GM21825 (cell line): ENCODE data around the gene DNAL4.

ENCODE experiments used
- ATAC-seq: cut with Tn5 transposase; IDR thresholded peaks from one replicate; pipeline ENCODE4 v1.9.1; 2021; ENCODE audit warnings: mild to moderate bottlenecking, moderate library complexity; ENCODE audit not compliant: unreplicated experiment

Gene DNAL4

GRCh38 chr22:38760477-38761201 lies 33.3 kb downstream of the DNAL4 start:
- ATAC-seq: no peak

GRCh38 chr22:38759005-38759404 lies 34.9 kb downstream of the DNAL4 start:
- ATAC-seq: no peak

- no peak for ATAC-seq
Observed at GRCh38 chr22:38758276-38758945, 35.5 kb downstream of the DNAL4 start.

- ATAC-seq: no peak
Observed at GRCh38 chr22:38757464-38757757, 36.5 kb downstream of the DNAL4 start.

GRCh38 chr22:38756711-38757463 lies 37.1 kb downstream of the DNAL4 start:
- ATAC-seq: no peak

- ATAC-seq: peak; percentile 50
Observed at GRCh38 chr22:38755911-38756532, 37.9 kb downstream of the DNAL4 start, which contains the start of gene SUN2. TSS of gene SUN2 (minus strand) at chr22:38755998. CDS start at chr22:38752628, 3,370 bp downstream.

GRCh38 chr22:38755155-38755910 lies 38.6 kb downstream of the DNAL4 start:
- peak; percentile 34 for ATAC-seq

- no peak for ATAC-seq
Observed at GRCh38 chr22:38754751-38755154, 39.2 kb downstream of the DNAL4 start.

- ATAC-seq: no peak
Observed at GRCh38 chr22:38753948-38754750, 39.8 kb downstream of the DNAL4 start.

- ATAC-seq: no peak
Observed at GRCh38 chr22:38751422-38752346, 42.3 kb downstream of the DNAL4 start.

GRCh38 chr22:38751066-38751421 lies 42.9 kb downstream of the DNAL4 start:
- ATAC-seq: no peak

- no peak for ATAC-seq
Observed at GRCh38 chr22:38750638-38751037, 43.3 kb downstream of the DNAL4 start.

GRCh38 chr22:38750104-38750503 lies 43.8 kb downstream of the DNAL4 start:
- ATAC-seq: no peak

- no peak for ATAC-seq
Observed at GRCh38 chr22:38748487-38749136, 45.3 kb downstream of the DNAL4 start.

GRCh38 chr22:38745676-38746460 lies 48.1 kb downstream of the DNAL4 start:
- no peak for ATAC-seq

GRCh38 chr22:38744981-38745380 lies 49.0 kb downstream of the DNAL4 start:
- no peak for ATAC-seq

- no peak for ATAC-seq
Observed at GRCh38 chr22:38742176-38742942, 51.6 kb downstream of the DNAL4 start.
